Measurements from ENCODE around the gene IFNK. TPM values are rescaled to one million over a fixed set of nuclear protein-coding genes. Genes with fewer than 3 reads are reported as not detected.

Gene IFNK
- total RNA-seq, 5 donors from 2014 or later (not counting 1 experiment from before 2014, with no cell fraction given) = not detected

Other genes starting within 250 kb of the IFNK start
- not detected for gene EQTN, start 227.1 kb upstream of the IFNK start, total RNA-seq
- gene MOB3B, start 5.5 kb downstream of the IFNK start, total RNA-seq = under 1 TPM; 0.40 to 0.72 (median 0.56) TPM
- 10 to 100 TPM; 17.8 to 29.3 (median 20.6) TPM for gene C9orf72, start 49.2 kb downstream of the IFNK start, total RNA-seq

All from T-cell (primary cell).